Body of pancreas (tissue), 4 donors: Measurements from ENCODE around the gene MRPL10.

Experiments
- CTCF ChIP-seq, 7 experiments: fragments of 450-650 bp in 4 of 7; fragments of 200-600 bp in 3 of 7; sonication (generic) in 3 of 7; IDR thresholded peaks; one replicate each; pipeline ENCODE4 v1.5.1; 2016 to 2019; ENCODE audit warnings: antibody characterized with exemption in 7 of 7
- POLR2A ChIP-seq, 3 donors: fragments of 450-650 bp; IDR thresholded peaks; one replicate each; pipeline ENCODE4 v1.6.1; 2016; ENCODE audit warnings: antibody characterized with exemption in 3 of 3, mild to moderate bottlenecking in 2 of 3

GRCh38 chr17:47879776-47880454 is 48.6 kb upstream of the MRPL10 start:
- TF ChIP-seq CTCF (IDR thresholded peaks at IDR 0.05) (no peak), POLR2A (IDR thresholded peaks at IDR 0.05) (no peak)
